Adrenal gland (tissue), 19 donors: ENCODE measurements around the gene TREML4. TPM values are rescaled to one million over a fixed set of nuclear protein-coding genes. Genes with fewer than 3 reads are reported as not detected.

Source experiments
- DNase-seq, 7 donors: peaks; one replicate each; pipeline ENCODE4 v3.0.0-alpha.2; 2019 to 2020
- H3K27ac ChIP-seq, 5 donors: fragments of 200-600 bp; sonication (generic) in 4 of 5; 1 replicate in 3 of 5; 2 replicates in 2 of 5; pipeline versions ENCODE4 v1.5.1 to v1.8.0; 2016 to 2020; ENCODE audit warnings: mild to moderate bottlenecking in 1 of 5
- H3K27me3 ChIP-seq: fragments of 200-600 bp; 2 replicates; pipeline ENCODE4 v1.8.0; 2021
- H3K36me3 ChIP-seq, 2 donors: fragments of 200-600 bp; replicated peaks in 1 of 2; 1 replicate in 1 of 2; 2 replicates in 1 of 2; pipeline versions ENCODE4 v1.5.1 to v1.8.0; 2018 to 2022
- H3K4me1 ChIP-seq, 2 donors: fragments of 200-600 bp; replicated peaks in 1 of 2; 1 replicate in 1 of 2; 2 replicates in 1 of 2; pipeline versions ENCODE4 v1.5.1 to v1.8.0; 2018 to 2021
- H3K4me3 ChIP-seq, 4 donors: fragments of 200-600 bp; sonication (generic) in 3 of 4; one replicate each; pipeline ENCODE4 v1.5.1; 2016 to 2018
- H3K9me3 ChIP-seq, 3 donors: fragments of 200-600 bp; sonication (generic) in 1 of 3; replicated peaks in 1 of 3; 1 replicate in 2 of 3; 2 replicates in 1 of 3; pipeline versions ENCODE4 v1.5.1 to v1.8.0; 2016 to 2021
- POLR2A ChIP-seq, 2 donors: fragments of 450-650 bp; IDR thresholded peaks; one replicate each; pipeline ENCODE4 v1.6.1; 2017; ENCODE audit warnings: antibody characterized with exemption in 2 of 2, mild to moderate bottlenecking in 2 of 2, moderate library complexity in 1 of 2
- WGBS, 4 donors: extraction: QIAGEN DNeasy Blood & Tissue Kit in 2 of 4; methylation state at CpG; one replicate each; pipeline versions ENCODE4 v1.1.5 to v1.1.7; 2013 to 2017; 5-methylcytosine and 5-hydroxymethylcytosine counted together
- intact Hi-C, 2 donors: fragments of 100-400 bp; cut with DNase I; formaldehyde crosslinking; loops; one replicate each; pipeline versions ENCODE4 v1.14.1 to v1.15.0; 2022 to 2023
- long read RNA-seq, 10 donors: library from polyadenylated mRNA in 3 of 10; unstranded in 2 of 10; stranded (forward) in 1 of 10; transcript quantifications; one replicate each; pipeline ENCODE4 v2.0.0 and lab custom pipeline, GENCODE V29; 2021 to 2026
- polyA plus RNA-seq, 3 donors: library from polyadenylated mRNA; stranded (reverse); fragments of 200-250 nt in 2 of 3; fragments of 350-450 nt in 1 of 3; fragmentation: Illumina TruSeq in 1 of 3; extraction: RNeasy Lipid Tissue Mini Kit (QIAGEN cat#74804) in 1 of 3; gene quantifications; one replicate each; pipeline ENCODE4 v1.2.3, GENCODE V29; 2013 to 2014
- total RNA-seq, 9 donors: library from RNA; depleted of rRNA in 4 of 9; stranded (reverse); fragments of >200 nt in 4 of 9; fragments of 120-200 nt in 1 of 9; fragmentation: NEBNext Ultra II Directional in 1 of 9; extraction: Animal tissue kit (Norgen Biotek cat#: 25700) in 1 of 9; gene quantifications; one replicate each; pipeline versions ENCODE4 v1.1.0 to v1.2.4, GENCODE V29; 2013 to 2023
- TF ChIP-seq, protein P1 (sequence below), 6 experiments: fragments of 450-650 bp in 4 of 6; fragments of 200-600 bp in 2 of 6; sonication (generic) in 1 of 6; IDR thresholded peaks; 1 replicate in 5 of 6; 2 replicates in 1 of 6; pipeline versions ENCODE4 v1.5.1 to v1.8.0; 2016 to 2021; ENCODE audit warnings: antibody characterized with exemption in 6 of 6, mild to moderate bottlenecking in 2 of 6, moderate library complexity in 1 of 6
- donor health status: healthy with polysubstance abuse.
- donor health status: Bipolar disorder and iron deficiency.
- donor health status: DM: yes; HTN: yes; CAD: no.
- donor health status: DM: no; HTN: no; CAD: no.
- donor health status: DM: no; HTN: no; CAD: no.
- donor health status: DM: yes; HTN: yes; CAD: no.

Gene TREML4, protein sequence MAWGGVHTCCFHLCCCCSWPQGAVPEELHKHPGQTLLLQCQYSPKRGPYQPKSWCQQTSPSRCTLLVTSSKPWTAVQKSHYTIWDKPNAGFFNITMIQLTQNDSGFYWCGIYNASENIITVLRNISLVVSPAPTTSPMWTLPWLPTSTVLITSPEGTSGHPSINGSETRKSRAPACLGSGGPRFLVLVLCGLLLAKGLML
- total RNA-seq (under 1 TPM in 1 of 9 donors, not detected in 8; 0.06 TPM), polyA plus RNA-seq (not detected)
- long read RNA-seq, donor 1 = 0 reads
- long read RNA-seq, donor 2 = 0 reads
- long read RNA-seq, donor 3 = 0 reads
- long read RNA-seq, donor 4 = 0 reads
- long read RNA-seq, donor 5 = 0 reads
- long read RNA-seq, donor 6 = 0 reads
- long read RNA-seq, donor 7 = 0 reads
- long read RNA-seq, donor 8 = 0 reads
- long read RNA-seq, donor 9 = 0 reads
- long read RNA-seq, donor 10 = 0 reads

DNA sequence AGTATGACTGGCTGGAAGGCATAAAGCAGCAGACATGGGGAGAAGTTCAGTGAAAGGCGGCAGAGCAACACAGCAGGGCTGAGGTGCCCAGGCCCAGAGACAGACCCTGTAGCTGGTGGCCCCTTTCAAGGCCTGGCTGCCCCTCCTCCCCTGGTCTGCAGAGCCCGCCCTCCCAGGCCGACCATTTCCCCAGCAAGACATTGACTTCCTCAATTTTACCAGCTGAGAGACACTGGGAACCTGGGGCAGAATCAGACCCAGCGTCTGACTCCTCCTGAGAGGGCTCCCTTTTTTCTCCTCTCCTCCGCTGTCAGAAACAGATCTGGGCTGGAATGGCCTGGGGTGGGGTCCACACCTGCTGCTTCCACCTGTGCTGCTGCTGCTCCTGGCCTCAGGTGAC, at the start of gene TREML4:
TSS of gene TREML4 (plus strand) at position 254 of the 400 bp plus-strand sequence. CDS start at position 333, 79 bp downstream.
- 65 to 92% (median 69%) methylated on average over 2 to 5 of the region's 5 CpGs for WGBS, 4 donors
- intact Hi-C loops = no loop called here
- no peaks in the 10 kb centered on the region for H3K4me1 ChIP-seq
- no peak for TF ChIP-seq POLR2A (IDR thresholded peaks at IDR 0.05)
- H3K27ac ChIP-seq = no peak within 1 kb of the TSS
- no peaks in the 10 kb centered on the region for H3K9me3 ChIP-seq
- H3K4me3 ChIP-seq = no peak within 1 kb of the TSS
- DNase-seq = no peak
- H3K27me3 ChIP-seq = no peaks in the 10 kb centered on the region
- no peaks in the 10 kb centered on the region for H3K36me3 ChIP-seq

DNA sequence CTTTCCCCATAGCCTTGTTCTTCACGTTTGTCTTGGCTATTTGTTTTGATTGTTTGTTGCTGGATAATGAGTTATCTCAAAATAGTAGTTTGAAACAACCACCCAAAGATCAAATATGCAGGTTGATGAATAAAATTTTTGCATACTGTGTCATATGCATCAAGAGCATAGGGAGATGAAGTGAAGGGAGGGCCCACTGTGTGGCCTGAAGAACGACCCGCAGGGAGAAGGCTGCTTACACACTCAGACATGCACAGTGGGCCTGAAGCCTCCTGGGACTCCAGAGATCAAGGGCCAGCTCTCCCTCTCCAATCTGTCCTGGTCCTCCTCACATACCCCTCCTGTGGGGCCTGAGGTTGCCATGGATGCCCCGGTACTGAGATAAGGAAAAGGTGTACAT, 49.0 kb upstream of the TREML4 start:
- TF ChIP-seq POLR2A (IDR thresholded peaks at IDR 0.05) = no peak
- TF ChIP-seq, protein P1, sequence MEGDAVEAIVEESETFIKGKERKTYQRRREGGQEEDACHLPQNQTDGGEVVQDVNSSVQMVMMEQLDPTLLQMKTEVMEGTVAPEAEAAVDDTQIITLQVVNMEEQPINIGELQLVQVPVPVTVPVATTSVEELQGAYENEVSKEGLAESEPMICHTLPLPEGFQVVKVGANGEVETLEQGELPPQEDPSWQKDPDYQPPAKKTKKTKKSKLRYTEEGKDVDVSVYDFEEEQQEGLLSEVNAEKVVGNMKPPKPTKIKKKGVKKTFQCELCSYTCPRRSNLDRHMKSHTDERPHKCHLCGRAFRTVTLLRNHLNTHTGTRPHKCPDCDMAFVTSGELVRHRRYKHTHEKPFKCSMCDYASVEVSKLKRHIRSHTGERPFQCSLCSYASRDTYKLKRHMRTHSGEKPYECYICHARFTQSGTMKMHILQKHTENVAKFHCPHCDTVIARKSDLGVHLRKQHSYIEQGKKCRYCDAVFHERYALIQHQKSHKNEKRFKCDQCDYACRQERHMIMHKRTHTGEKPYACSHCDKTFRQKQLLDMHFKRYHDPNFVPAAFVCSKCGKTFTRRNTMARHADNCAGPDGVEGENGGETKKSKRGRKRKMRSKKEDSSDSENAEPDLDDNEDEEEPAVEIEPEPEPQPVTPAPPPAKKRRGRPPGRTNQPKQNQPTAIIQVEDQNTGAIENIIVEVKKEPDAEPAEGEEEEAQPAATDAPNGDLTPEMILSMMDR (IDR thresholded peaks at IDR 0.05) = no peak
- H3K4me1 ChIP-seq = no peaks in the 10 kb centered on the region
- H3K4me3 ChIP-seq = no peak overlapping the region
- no peak for DNase-seq
- H3K27me3 ChIP-seq = no peaks in the 10 kb centered on the region
- H3K9me3 ChIP-seq = no peaks in the 10 kb centered on the region
- H3K27ac ChIP-seq = no peak overlapping the region
- intact Hi-C loops = no loop called here
- no peaks in the 10 kb centered on the region for H3K36me3 ChIP-seq
- 64 to 68% (median 66%) methylated on average over 4 of the region's 4 CpGs for WGBS, 4 donors

DNA sequence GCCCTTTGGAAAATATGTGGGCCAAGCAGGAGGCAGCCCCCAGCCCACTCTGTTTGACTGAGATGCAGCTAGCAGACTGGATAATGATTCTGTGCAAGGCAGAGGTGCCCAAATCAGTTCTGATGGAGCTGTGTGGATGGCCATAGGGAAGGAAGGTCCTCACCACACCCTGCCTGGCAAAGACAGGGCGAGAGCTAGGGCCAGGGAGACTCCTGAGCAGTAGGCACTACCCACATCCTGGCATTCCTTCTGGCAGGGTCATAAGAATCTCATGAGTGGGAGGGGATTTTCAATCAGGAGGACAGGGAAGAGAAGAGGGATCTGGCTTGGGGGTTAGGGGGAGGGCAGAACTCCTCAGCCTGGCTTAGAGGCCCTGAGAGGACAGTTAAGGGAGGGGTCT, 46.6 kb upstream of the TREML4 start:
- Histone ChIP-seq H3K27ac (no peak overlapping the region), H3K4me3 (no peak overlapping the region), H3K27me3 (no peaks in the 10 kb centered on the region), H3K4me1 (no peaks in the 10 kb centered on the region), H3K9me3 (no peaks in the 10 kb centered on the region), H3K36me3 (no peaks in the 10 kb centered on the region)
- 60 to 89% (median 65%) methylated on average over 1 of the region's 1 CpG for WGBS, 4 donors
- no peak for DNase-seq
- intact Hi-C loops = no loop called here
- no peak for TF ChIP-seq POLR2A (IDR thresholded peaks at IDR 0.05)
- TF ChIP-seq, protein P1 (IDR thresholded peaks at IDR 0.05) = no peak

DNA sequence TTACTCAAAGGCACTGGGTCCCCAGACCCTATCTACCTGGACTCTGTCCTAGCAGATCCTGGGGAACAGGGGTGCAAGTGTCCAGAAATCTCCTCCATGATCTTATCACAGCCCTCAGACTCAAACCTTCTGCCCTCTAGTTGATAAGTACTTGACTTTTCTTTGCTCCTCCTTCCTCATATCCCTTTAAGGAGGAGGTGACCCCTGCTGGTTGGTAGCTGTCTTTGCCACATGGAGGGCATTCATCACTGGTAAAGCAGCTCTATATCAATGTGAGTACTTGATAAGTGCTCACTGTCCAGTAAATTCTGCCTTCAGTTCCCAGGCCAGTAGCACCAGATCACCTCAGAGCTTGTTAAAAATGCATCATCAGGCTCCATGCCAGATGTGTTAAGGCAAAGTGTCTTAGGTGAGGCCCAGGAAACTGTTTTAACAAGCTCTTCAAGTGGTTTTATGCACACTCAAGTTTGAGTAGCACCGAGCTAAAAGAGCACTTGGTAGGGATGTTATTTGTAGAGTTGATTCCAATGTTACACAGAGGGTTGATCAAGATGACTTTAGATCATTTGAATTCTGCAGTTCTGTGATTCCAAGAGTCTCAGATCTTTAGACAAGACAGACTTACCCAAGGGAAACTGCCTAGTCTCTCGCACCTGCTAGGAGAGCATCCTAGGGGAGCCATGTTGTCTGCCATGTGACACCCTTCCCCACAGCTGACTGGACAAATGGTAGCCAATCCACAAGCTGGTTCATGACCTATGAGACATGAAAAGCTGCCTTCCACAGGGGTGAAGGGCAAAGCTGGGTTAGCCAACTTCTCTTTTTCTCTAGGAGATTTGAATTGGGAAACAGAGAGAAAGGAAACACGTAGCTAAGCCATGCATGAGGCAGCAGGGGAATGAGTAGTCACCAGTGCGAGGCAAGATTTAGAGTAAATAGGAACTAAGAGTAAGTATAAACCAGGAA, 45.8 kb upstream of the TREML4 start:
- TF ChIP-seq, protein P1 (IDR thresholded peaks at IDR 0.05) = peak; percentile 15 to 50 (median 44)
- no peak for TF ChIP-seq POLR2A (IDR thresholded peaks at IDR 0.05)
- no peaks in the 10 kb centered on the region for H3K27me3 ChIP-seq
- H3K27ac ChIP-seq = no peak overlapping the region
- intact Hi-C loops = no loop called here
- whole genome bisulfite sequencing, 4 donors = 66 to 70% (median 70%) methylated on average over 4 of the region's 4 CpGs
- H3K9me3 ChIP-seq = no peaks in the 10 kb centered on the region
- H3K4me3 ChIP-seq = no peak overlapping the region
- peak in 6 of 7 donors; percentile 29 to 65 (median 49) for DNase-seq
- H3K4me1 ChIP-seq = no peaks in the 10 kb centered on the region
- no peaks in the 10 kb centered on the region for H3K36me3 ChIP-seq
